ENCODE measurements around the gene LGALS16. TPM values are rescaled to one million over a fixed set of nuclear protein-coding genes. Genes with fewer than 3 reads are reported as not detected.
"Not testable (repeated sequence)": the region's sequence is repeated elsewhere in the genome, so short reads cannot be mapped to it uniquely, and the experiment has no call there.

The LGALS16 gene
- total RNA-seq, 2 donors from 2014 or later, result not detected

DNA sequence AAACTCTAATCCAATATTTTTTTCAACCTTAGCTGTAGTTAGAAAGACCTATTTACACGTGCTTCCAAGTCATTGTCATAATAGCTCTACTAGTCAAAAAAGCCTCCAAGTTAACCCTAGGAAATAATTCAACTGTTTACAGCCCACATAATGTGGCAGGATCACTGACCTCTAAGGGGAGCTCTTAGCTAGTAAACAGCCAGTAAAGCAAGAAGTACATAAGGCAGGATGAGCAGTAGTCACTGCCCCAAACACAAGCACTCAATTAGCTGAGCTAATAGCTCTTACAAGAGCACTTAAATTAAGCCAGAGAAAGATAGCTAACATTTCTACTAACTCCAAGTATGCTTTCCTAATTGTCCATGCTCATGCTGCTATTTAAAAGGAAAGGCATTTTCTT lies 18.1 kb downstream of the LGALS16 start:
- DNase-seq (ENCODE audit: low spot score); intact Hi-C loops (cut with DNase I): not testable (repeated sequence)

DNA sequence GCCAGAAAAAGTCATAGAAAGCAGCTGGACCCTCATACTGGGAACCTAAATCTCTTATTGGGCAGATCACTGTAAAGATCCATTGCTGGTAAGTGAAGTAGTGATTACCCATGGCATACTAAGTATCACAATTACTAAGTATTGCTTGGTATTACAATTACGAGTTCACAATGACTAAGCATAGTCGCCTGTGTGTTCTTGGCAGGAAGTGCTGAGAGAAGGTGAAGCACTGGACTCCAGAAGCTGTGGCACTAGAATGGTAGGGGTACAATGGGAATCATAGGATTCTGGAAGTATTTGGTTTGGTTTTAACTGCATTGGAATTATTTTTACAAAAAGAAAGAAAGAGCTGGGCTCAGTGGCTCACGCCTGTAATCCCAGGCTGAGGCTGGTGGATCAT lies 20.3 kb downstream of the LGALS16 start:
- intact Hi-C loops (cut with DNase I), result no loop called here
- no peak for DNase-seq (ENCODE audit: low spot score)

DNA sequence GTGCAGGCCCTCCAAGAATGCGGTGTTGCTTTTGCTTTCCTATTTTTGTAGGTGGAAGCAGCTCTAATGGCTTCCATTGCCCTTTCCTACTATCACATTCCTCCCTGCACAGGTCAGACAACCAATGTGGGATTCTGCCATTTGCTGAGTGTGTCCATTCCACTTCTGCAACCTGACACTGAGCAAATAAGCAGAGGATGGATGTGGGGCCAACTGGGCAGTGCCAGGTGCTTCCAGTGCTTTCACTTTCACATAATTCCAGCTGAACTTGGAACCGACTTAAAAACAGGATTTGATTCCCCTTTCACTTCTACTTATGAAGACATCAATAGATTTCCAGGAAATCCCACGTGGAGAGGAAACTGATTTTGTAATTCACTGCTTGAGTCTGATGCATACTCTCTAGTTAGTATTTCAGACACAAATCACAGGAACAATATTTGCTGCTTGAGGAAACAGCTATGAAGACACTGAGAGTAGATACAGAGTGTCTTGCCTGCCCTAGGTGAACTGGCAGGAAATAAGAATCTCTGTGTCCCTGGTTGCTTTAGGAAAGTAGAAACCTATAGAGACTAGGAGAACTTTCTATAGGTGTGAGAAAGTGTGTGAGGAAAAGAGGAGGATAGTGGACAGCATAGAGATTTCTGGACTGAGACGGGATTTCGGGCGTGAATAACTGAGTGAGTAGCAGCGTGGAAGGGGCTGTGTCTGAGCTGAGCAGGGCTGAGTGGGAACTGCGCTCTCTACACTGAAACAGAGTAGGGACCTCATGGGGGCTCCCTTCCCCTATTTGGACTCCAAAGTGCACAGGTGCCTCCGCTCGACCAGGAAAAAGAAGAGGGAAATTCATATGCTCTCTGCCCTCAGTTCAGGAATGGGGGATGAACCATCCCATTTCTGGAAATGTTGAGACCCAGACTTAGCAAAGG lies 22.5 kb downstream of the LGALS16 start:
- intact Hi-C loops (cut with DNase I), result no loop called here
- DNase-seq (ENCODE audit: low spot score), result no peak

DNA sequence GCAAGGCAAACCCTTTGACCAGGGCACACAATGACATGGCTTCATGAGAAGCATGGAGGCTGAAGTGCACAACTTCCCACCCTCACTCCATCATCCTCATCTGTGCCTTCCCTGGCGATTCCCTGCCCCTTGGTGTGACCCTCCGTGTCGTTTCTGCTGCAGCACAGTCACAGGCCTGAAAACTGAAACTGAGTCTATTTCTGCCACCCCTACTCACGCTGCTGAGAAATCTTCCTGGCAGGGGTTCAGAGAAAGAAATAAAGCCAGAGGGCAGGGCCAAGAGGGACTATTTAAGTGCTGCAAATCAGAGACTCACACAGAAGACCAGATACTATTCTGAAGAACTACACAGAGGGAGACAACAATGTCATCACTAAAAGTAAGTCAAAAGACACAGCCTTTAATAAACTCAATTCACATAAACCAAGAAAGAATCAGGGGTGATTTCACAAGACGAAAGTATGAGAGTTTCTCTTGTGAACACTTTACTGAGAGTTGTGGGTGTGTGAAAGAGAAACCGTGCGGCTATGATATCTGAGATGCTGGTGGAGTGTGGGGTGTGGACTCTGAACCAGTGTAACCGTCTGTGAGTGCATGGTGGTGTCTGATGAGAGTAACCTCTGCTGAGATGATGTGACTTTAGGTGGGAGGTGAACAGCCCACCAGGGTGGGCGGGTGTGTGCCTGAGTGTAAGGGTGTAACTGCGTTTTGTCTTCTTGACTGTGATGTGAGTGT lies 23.5 kb downstream of the LGALS16 start:
- intact Hi-C loops (cut with DNase I), result no loop called here
- no peak for DNase-seq (ENCODE audit: low spot score)

DNA sequence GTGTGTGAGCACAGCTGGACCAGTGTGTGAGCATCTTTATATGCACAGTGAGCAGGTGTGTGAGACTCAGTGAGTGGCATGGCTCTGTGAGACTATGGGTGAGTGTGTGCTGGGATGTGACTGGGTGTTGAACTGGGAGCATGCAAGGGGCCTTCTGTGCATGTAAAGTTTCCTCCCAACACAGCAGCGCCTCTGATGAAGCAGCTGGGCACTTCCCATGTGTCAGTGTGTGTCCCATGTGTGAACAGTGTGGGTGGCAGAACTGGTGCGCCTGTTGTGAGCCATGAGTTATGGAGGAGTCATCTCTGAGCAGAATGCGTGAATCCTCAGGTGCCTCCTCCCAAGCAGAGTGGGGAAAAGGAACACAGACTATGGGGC lies 24.1 kb downstream of the LGALS16 start:
- no peak for DNase-seq (ENCODE audit: low spot score)
- intact Hi-C loops (cut with DNase I), result no loop called here

DNA sequence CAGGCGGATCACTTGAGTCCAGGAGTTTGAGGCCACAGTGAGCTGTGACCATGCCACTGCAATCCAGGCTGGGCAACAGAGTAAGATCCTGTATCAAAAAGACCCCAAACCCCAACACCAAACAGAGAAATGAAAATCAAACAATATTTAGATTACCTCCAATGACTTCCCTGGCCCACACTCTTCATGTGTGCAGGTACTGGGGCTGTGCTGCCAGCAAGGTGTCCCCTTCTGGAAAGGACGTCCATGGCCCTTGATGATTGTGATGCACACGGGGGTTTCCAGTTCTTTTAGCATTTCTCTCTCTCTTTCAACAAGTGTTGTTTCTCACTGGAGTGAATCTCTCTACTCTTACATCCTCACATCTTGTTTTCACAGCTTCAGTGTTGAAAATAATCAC lies 24.9 kb downstream of the LGALS16 start:
- intact Hi-C loops (cut with DNase I), result no loop called here
- DNase-seq (ENCODE audit: low spot score), result no peak

DNA sequence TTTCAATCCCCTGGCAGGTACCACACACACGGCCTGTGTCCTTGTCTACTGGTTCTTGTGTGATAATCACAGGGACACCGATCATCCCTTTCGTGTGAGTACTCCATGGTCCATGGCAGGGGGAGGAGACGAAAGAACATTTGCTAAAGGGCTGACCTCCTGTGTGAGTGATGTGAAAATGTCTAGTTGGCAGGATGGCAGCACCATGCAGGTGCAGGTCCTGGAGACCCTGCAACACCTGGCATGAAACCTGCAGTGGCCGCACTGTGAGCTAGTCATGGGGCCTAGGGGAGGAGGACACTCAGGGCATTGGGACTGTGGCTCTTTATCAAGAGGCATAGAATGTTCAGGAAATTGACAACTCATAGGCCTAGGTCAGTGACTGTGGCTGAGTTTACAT lies 25.7 kb downstream of the LGALS16 start:
- intact Hi-C loops (cut with DNase I), result no loop called here
- DNase-seq (ENCODE audit: low spot score), result no peak

DNA sequence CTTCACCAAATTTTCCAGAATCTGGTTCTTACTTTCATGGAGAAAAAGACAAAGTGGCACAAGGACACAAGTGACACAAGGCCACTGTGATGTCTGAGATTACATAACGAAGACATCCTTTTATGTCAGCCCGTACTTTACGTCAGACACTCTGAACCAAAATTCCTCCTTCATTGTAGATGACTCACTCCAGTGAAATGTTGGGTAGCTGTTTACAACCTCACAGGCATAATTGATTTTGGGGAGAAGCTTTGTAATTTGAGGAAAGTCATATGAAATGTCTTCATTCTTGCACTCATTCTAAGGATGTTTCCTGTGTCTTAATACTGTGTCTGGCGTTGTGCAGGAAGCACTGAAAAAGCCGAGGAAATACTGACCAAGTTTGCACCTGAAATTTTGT lies 28.6 kb downstream of the LGALS16 start:
- intact Hi-C loops (cut with DNase I), result no loop called here
- DNase-seq (ENCODE audit: low spot score), result no peak

DNA sequence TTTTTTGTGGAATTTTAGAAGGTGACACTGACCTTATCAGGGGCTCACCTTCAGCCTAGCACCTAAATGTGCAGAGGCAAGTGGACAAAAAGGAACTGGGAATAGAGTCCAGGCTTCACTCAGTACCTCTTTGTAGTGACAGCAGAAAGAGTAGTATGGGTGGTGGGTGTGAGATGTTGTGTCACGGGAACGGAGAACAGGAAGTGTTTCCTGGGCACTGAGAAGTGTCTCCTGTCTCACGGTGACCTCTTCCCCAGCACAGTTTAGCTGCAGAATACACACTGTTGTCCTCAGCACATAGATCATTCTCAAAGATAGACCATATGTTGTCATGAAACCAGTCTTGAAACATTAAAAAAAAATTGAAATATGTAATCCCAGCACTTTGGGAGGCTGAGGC lies 31.0 kb downstream of the LGALS16 start:
- intact Hi-C loops (cut with DNase I), result no loop called here
- DNase-seq (ENCODE audit: low spot score), result no peak

DNA sequence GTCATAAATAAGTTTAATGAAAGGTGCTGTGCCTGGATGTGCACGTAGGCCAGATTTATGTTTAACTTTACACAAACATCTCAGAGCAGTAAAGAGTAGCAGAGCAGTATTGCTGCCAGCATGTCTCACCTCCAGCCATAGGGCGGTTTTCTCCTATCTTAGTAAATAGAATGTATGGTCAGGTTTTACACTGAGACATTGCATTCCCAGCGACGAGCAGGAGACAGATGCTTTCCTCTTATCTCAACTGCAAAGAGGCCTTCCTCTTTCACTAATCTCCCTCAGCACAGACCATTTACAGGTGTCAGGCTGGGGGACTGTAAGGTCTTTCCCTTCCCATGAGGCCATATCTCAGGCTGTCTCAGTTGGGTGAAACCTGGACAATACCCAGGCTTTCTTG lies 32.9 kb downstream of the LGALS16 start:
- intact Hi-C loops (cut with DNase I); DNase-seq (ENCODE audit: low spot score): not testable (repeated sequence)

DNA sequence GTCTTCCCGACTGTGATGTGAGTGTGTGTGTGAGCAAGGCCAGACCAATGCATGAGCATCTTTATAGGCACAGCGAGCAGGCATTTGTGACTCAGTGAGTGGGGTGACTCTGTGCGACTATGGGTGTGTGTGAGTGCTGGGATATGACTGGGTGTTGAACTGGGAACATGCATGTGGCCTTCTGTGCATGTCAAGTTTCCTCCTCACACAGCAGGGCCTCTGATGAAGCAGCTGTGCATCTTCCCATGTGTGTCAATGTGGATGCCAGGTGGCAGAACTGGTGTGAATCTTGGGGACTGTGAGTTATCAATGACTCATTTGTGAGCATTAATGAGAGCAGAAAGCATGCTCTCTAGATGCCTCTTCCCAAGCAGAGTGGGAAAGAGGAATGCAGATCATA lies 36.5 kb downstream of the LGALS16 start:
- no peak for DNase-seq (ENCODE audit: low spot score)
- intact Hi-C loops (cut with DNase I), result no loop called here

DNA sequence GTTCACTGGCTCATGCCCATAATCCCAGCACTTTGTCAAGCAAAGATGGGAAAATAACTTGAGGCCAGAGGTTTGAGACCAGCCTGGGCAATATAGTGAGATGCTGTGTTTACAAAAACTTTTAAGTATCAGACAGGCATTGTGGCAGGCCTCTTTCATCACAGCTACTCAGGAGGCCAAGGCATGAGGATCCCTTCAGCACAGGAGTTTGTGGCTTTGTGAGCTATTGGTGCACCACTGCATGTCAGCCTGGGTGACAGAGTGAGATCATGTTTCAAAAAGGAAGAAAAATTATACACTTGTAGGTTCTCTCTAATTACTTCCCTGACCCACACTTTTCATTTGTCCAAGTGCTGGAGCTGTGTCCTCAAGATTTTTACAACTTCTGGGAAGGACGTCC lies 37.1 kb downstream of the LGALS16 start:
- intact Hi-C loops (cut with DNase I), result no loop called here
- DNase-seq (ENCODE audit: low spot score), result no peak

DNA sequence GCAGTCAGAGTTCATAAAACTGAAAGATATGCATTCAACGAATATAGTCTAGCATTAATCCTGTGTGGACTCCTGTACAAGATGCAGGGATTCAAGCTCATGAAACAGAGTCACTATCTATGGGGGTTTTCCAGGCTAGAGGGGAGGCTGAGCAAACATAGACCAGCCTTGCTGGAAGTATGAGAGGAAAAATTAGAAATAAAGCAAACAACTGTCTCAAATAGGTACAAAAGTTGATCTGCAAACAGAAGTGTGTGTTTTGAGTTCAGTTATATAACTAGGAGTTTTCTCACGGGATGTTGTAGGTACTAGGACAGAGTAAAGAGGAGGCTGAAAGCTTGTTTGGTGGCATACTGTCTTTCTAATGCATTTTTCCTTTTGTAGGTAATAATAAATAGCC lies 40.0 kb downstream of the LGALS16 start:
- intact Hi-C loops (cut with DNase I), result no loop called here
- no peak for DNase-seq (ENCODE audit: low spot score)

DNA sequence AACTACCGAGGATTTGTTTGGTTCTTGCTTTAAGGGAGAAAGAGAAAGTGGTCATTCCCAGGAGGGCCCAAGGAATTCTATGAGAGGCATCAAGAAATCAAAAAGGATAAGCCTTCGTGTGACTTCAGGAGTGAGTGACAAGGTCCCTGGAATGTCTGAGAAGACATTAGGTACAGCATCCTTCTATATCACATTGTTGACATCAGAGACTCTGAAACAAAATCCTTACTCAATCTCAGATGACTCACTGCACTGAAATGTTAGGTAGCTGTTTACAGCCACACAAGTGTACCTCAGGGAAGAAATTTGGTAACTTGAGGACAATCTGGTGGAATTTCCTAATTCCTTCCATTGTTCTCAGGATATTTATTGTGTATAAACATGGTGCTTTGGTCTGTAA lies 40.7 kb downstream of the LGALS16 start:
- DNase-seq (ENCODE audit: low spot score), result no peak
- intact Hi-C loops (cut with DNase I), result no loop called here

DNA sequence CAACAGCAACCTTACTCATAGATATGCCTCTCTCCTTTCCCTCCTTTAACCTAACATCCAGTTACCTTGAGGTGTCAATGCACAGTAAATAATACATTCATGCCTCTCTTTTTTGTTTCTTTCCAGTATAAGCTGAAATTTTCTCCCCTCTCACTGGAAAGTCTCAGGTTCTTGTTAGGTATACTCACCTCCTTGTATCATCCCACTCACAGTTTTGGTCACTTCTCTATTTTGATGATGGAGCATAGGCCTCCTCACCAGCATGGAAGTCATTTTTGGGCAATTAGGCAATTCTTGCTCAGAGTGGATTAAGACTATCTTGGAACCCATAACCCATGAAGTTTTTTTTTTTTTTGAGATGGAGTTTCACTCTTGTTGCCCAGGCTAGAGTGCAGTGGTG lies 42.8 kb downstream of the LGALS16 start:
- DNase-seq (ENCODE audit: low spot score), result no peak
- intact Hi-C loops (cut with DNase I), result no loop called here

DNA sequence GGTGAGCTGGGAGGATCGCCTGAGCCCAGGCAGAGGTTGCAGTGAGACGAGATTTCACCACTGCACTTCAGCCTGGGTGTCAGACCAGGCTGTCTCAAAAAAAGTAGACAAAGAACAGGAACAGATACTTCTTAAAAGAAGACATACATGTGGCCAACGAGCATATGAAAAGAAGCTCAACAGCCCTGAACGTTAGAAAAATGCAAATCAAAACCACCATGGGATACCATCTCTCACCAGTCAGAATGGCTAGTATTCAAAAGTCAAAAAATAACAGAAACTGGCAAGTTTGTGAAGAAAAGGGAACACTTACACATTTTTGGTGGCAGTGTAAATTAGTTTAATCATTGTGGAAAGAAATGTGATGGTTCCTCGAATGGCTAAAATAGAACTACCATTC lies 45.6 kb downstream of the LGALS16 start:
- intact Hi-C loops (cut with DNase I), result no loop called here
- DNase-seq (ENCODE audit: low spot score), result no peak

DNA sequence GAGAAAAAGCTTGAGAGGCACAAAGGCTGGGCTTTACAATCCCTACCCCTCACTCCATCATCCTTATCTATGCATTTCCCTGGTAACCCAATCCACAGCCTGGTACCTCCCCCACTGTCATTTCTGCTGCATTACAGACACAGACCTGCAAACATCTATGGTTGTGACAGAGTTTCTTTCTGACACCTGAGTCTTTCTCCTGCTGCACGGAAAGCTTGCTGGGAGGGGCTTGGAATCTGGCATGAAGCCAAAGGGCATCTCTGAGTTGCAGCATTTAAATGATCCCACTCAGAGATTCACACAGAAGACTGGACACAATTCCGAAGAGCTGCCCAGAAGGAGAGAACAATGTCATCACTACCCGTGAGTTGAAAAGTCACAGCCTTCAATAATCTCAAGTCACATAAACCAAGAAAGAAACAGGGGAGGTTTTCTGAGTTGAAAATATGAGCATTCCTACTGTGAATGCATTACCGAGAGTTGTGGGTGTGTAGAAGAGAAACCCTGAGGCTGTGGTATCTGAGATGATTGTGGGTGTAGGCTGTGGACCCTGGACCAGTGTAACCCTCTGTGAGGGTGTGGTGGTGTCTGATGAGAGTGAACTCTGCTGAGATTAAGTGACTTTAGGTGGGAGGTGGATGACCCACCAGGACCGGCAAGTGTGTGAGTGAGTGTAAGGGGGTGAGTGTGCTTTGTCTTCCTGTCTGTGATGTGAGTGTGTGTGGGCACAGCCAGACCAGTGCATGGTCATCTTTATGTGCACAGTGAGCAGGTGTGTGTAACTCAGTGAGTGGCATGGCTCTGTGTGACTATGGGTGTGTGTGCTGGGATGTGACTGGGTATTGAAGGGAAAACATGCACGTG lies 48.7 kb downstream of the LGALS16 start, which contains the start of gene LGALS14:
Gene LGALS14, plus strand, starts transcription at position 301 of the 864 bp plus-strand sequence. Its CDS starts 48 bp downstream, at position 349.
- no peak for DNase-seq (ENCODE audit: low spot score)
- intact Hi-C loops (cut with DNase I), result no loop called here

DNA sequence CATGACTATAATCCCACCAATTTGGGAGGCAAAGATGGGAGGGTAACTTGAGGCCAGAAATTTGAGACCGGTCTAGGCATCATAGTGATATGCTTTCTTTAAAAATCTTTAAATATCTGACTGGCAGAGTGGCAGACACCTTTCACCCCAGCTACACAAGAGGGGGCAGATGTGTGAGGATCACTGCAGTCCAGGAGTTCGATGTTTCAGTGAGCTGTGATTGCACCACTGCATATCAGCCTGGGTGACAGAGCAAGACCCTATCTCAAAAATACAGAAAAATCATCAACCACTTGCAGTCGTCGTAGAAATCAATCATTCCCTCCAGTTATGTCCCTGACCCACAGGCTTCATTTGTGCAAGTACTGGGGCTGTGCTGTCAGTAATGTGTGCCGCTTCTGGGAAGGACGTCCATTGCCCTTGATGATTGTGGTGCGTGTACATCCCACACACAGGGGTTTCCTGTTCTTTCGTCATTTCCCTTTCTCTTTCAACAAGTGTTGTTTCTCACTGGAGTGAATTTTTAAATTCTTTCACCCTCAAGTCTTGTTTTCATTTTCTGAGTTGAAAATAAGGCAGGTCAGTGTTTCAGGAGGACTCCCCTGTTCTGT lies 50.0 kb downstream of the LGALS16 start:
- DNase-seq (ENCODE audit: low spot score), result no peak
- intact Hi-C loops (cut with DNase I), result no loop called here

DNA sequence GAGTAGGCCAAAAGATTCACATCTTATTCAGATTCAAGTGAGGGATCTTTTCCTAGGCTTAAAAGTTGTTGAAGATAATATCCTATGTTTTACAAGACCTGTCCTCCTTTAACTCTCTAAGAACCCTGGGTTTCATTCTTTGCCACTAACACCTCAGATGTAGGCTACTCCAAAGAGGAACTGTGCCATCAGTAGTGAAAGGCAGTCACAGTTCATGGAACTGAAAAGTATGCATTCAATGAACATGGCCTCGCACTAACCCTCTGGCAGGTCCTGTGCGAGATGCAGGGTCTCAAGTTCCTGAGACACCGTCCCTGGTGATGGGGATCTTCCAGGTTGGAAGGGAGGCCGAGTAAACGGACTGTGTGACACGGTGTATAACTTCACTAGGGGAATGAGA lies 52.9 kb downstream of the LGALS16 start:
- intact Hi-C loops (cut with DNase I), result no loop called here
- DNase-seq (ENCODE audit: low spot score), result no peak

All from posterior vena cava (tissue), 2 donors.